ENCODE data around the gene NID1. TPM values are rescaled to one million over a fixed set of nuclear protein-coding genes. Genes with fewer than 3 reads are reported as not detected.
A peak's percentile ranks its signal among the peaks of the same experiment; 100 is the strongest.

NID1 gene
- total and polyA plus RNA-seq, 9 of the 15 experiments (the other 6 are each of a cell fraction or from before 2014, with no cell fraction given), result 0.22 TPM; not detected in 8

DNA sequence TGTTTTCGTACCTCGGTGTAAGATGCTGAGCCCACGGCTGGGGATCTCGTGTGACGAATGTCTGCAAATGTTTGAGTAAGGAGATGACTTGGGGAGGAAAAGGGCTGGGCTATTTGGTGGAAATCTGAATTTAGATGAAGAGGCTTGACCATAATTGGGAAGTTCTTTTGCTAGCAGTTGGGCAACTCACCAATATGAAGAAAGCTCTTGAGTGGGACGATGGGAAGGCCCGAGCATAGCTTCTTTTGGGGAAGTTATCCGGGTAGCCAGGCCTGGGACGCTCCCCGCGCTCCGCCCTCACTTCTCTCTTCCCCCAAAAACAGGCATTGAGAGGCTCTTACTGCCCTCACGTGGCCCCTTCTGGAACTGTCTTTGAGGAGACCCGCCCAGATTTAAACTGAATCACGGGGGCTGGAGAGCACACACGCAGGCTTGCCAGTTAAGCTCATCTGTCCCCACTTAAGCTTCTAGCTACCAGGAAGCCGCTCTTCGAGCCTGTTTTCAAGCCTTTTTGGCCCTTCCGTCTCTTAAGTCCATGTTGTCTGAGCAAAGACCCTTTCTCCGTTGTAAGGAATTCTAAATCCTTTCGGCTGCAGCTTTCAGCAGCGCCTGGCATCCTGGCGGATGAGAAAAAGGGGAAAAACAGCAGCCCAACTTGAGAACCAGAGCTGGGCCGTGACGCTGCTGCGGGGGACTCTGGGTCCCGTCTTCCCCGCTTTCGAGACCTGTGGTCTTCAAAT, 93.1 kb downstream of the NID1 start (continued):
- TF ChIP-seq CXXC5 (CRISPR knock-in tag; IDR thresholded peaks at IDR 0.05), result peak; percentile 37
- TF ChIP-seq, protein P1, sequence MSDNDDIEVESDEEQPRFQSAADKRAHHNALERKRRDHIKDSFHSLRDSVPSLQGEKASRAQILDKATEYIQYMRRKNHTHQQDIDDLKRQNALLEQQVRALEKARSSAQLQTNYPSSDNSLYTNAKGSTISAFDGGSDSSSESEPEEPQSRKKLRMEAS (CRISPR knock-in tag; IDR thresholded peaks at IDR 0.05), result 0 out of 2 replicates have a peak, but pooled peaks have one; percentile 26
- TF ChIP-seq HNRNPLL (IDR thresholded peaks at IDR 0.05; ENCODE audit: low read depth, low read length, poor library complexity, severe bottlenecking), result no peak
- TF ChIP-seq KDM1A (IDR thresholded peaks at IDR 0.05), result peak; percentile 9 to 27; a peak in 2 of 4 replicates
- no peak for TF ChIP-seq KLF10 (CRISPR knock-in tag; IDR thresholded peaks at IDR 0.05)
- TF ChIP-seq NRF1 (conservative IDR thresholded peaks at IDR 0.05 in 1 of 2, IDR thresholded peaks at IDR 0.05 in 1 of 2), result peak; percentile 29 to 52; a peak in 2 of 4 replicates
- peak; percentile 80 for TF ChIP-seq CTBP1 (IDR thresholded peaks at IDR 0.05; ENCODE audit: borderline replicate concordance)
- TF ChIP-seq, protein P2, sequence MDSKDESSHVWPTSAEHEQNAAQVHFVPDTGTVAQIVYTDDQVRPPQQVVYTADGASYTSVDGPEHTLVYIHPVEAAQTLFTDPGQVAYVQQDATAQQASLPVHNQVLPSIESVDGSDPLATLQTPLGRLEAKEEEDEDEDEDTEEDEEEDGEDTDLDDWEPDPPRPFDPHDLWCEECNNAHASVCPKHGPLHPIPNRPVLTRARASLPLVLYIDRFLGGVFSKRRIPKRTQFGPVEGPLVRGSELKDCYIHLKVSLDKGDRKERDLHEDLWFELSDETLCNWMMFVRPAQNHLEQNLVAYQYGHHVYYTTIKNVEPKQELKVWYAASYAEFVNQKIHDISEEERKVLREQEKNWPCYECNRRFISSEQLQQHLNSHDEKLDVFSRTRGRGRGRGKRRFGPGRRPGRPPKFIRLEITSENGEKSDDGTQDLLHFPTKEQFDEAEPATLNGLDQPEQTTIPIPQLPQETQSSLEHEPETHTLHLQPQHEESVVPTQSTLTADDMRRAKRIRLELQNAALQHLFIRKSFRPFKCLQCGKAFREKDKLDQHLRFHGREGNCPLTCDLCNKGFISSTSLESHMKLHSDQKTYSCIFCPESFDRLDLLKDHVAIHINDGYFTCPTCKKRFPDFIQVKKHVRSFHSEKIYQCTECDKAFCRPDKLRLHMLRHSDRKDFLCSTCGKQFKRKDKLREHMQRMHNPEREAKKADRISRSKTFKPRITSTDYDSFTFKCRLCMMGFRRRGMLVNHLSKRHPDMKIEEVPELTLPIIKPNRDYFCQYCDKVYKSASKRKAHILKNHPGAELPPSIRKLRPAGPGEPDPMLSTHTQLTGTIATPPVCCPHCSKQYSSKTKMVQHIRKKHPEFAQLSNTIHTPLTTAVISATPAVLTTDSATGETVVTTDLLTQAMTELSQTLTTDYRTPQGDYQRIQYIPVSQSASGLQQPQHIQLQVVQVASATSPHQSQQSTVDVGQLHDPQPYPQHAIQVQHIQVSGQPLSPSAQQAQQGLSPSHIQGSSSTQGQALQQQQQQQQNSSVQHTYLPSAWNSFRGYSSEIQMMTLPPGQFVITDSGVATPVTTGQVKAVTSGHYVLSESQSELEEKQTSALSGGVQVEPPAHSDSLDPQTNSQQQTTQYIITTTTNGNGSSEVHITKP (IDR thresholded peaks at IDR 0.05; ENCODE audit: partially characterized antibody), result no peak
- no peak for TF ChIP-seq TRIM24 (IDR thresholded peaks at IDR 0.05)
- peak; percentile 27 for TF ChIP-seq CTCFL (IDR thresholded peaks at IDR 0.05; ENCODE audit: borderline replicate concordance, insufficient read depth, low read depth, low read length, poor library complexity, severe bottlenecking)
- TF ChIP-seq LCOR (CRISPR knock-in tag; IDR thresholded peaks at IDR 0.05), result peak; percentile 87
- TF ChIP-seq USF1 (CRISPR knock-in tag; IDR thresholded peaks at IDR 0.05), result peak; percentile 64
- TF ChIP-seq SMC3 (conservative IDR thresholded peaks at IDR 0.05; ENCODE audit: insufficient read depth, low read depth, low read length), result peak; percentile 81
- no peak for TF ChIP-seq MLX (CRISPR knock-in tag; conservative IDR thresholded peaks at IDR 0.05)
- peak; percentile 82 to 93 (median 92) for TF ChIP-seq CTCF (IDR thresholded peaks at IDR 0.05 in 2 of 3, conservative IDR thresholded peaks at IDR 0.05 in 1 of 3; ENCODE audit: insufficient read depth in 2 of 3, low read depth in 1 of 3, low read length in 3 of 3)
- TF ChIP-seq PCBP1 (IDR thresholded peaks at IDR 0.05; ENCODE audit: low read depth, low read length, poor library complexity, severe bottlenecking), result no peak
- TF ChIP-seq SPI1 (IDR thresholded peaks at IDR 0.05; ENCODE audit: borderline replicate concordance, low read depth, low read length), result peak; percentile 21; the same call in 1 of the 2 replicates

Data from K562 (cell line).